K562 (cell line): ENCODE results near the gene MNDA. TPM values are rescaled to one million over a fixed set of nuclear protein-coding genes. Genes with fewer than 3 reads are reported as not detected.

Source experiments
- BMI1 ChIP-seq: fragments of 150-350 bp; IDR thresholded peaks from 2 replicates; pipeline ENCODE4 v1.6.1; 2014; ENCODE audit warnings: low read length
- E2F1 ChIP-seq: sonication (generic); formaldehyde crosslinking; IDR thresholded peaks from 2 replicates; pipeline ENCODE4 v1.8.1; 2023; ENCODE audit warnings: mild to moderate bottlenecking, missing genetic modification reagents, moderate library complexity
- MGA ChIP-seq: fragments of 450-650 bp; IDR thresholded peaks from 2 replicates; pipeline ENCODE4 v1.6.1; 2016; ENCODE audit warnings: mild to moderate bottlenecking, moderate library complexity
- NRF1 ChIP-seq, 2 experiments: fragments of 450-650 bp; IDR thresholded peaks in 1 of 2; conservative IDR thresholded peaks in 1 of 2; 2 replicates each; pipeline ENCODE4 v1.6.1; 2014; ENCODE audit warnings: mild to moderate bottlenecking in 2 of 2
- SFPQ ChIP-seq: fragments of 200-400 bp; formaldehyde crosslinking; IDR thresholded peaks from 2 replicates; pipeline ENCODE4 v1.6.1; 2017; ENCODE audit warnings: mild to moderate bottlenecking, low read depth, low read length, moderate library complexity
- STAT6 ChIP-seq: sonication (generic); formaldehyde crosslinking; IDR thresholded peaks from 2 replicates; pipeline ENCODE4 v1.8.1; 2023; ENCODE audit warnings: mild to moderate bottlenecking, missing genetic modification reagents
- ZNF586 ChIP-seq: fragments of 450-650 bp; formaldehyde crosslinking; conservative IDR thresholded peaks from 2 replicates; pipeline ENCODE4 v1.4.0; 2020; ENCODE audit warnings: mild to moderate bottlenecking, moderate library complexity
- ZNF655 ChIP-seq: fragments of 250-450 bp; sonication (Bioruptor Pico); IDR thresholded peaks from 2 replicates; pipeline ENCODE4 v1.5.0; 2021
- polyA plus RNA-seq, 8 experiments: library from polyadenylated mRNA; depleted of rRNA in 4 of 8; stranded (reverse) in 5 of 8; unstranded in 3 of 8; fragments of >200 nt; fragmentation: Nextera tagmentation in 2 of 8; fragmentation: Illumina TruSeq in 1 of 8; extraction: Ambion mirVana in 2 of 8; extraction: Trizol in 1 of 8; gene quantifications; 2 replicates each; pipeline versions ENCODE4 v1.2.1 to v1.2.3, GENCODE V29; 2011 to 2014; ENCODE audit warnings: inconsistent platforms in 1 of 8, missing spikeins in 1 of 8
- total RNA-seq, 7 experiments: library from RNA; depleted of rRNA in 6 of 7; stranded (reverse); fragments of >200 nt in 6 of 7; fragmentation: Illumina TruSeq in 2 of 7; extraction: Trizol in 2 of 7; gene quantifications; 2 replicates each; pipeline versions ENCODE4 v1.2.1 to v1.2.3, GENCODE V29; 2011 to 2021; ENCODE audit warnings: low replicate concordance in 1 of 7

Gene MNDA
- total and polyA plus RNA-seq, 9 of the 15 experiments (the other 6 are each of a cell fraction or from before 2014, with no cell fraction given), result 0.08 to 0.14 (median 0.09) TPM; not detected in 6

GRCh38 chr1:158809256-158809655 is 21.9 kb upstream of the MNDA start (continued):
- no peak for TF ChIP-seq ZNF655 (CRISPR knock-in tag)
- TF ChIP-seq BMI1, result no peak
- no peak for TF ChIP-seq MGA
- no peak for TF ChIP-seq NRF1 (conservative IDR thresholded peaks at IDR 0.05 in 1 of 2, IDR thresholded peaks at IDR 0.05 in 1 of 2)
- TF ChIP-seq ZNF586 (CRISPR knock-in tag), result no peak
- no peak for TF ChIP-seq SFPQ
- no peak for TF ChIP-seq STAT6 (CRISPR knock-in tag)
- TF ChIP-seq E2F1 (CRISPR knock-in tag), result no peak
